Peyer's patch (tissue), 4 donors: ENCODE results near the gene USH1C.

Experiments used
- CTCF ChIP-seq, 6 experiments: fragments of 450-650 bp in 4 of 6; fragments of 200-600 bp in 2 of 6; sonication (generic) in 1 of 6; IDR thresholded peaks; one replicate each; pipeline ENCODE4 v1.5.1; 2017 to 2019; ENCODE audit warnings: antibody characterized with exemption in 6 of 6, mild to moderate bottlenecking in 3 of 6, moderate library complexity in 1 of 6
- POLR2A ChIP-seq, 2 donors: fragments of 450-650 bp; IDR thresholded peaks; one replicate each; pipeline ENCODE4 v1.5.1; 2017; ENCODE audit warnings: antibody characterized with exemption in 2 of 2, mild to moderate bottlenecking in 2 of 2, moderate library complexity in 2 of 2

- no peak for TF ChIP-seq CTCF (IDR thresholded peaks at IDR 0.05)
- TF ChIP-seq POLR2A (IDR thresholded peaks at IDR 0.05), result no peak
These were observed 47.8 kb downstream of the USH1C start for GRCh38 chr11:17496406-17496805.
